CD4-positive, alpha-beta T cell (primary cell): ENCODE data around the gene RSPRY1. TPM values are rescaled to one million over a fixed set of nuclear protein-coding genes. Genes with fewer than 3 reads are reported as not detected.

ENCODE experiments used
- ATAC-seq: fragments of 200-7000 bp; cut with Tn5 transposase; one replicate; pipeline ENCODE4 v1.10.0; 2022; ENCODE audit warnings: mild to moderate bottlenecking; ENCODE audit not compliant: poor library complexity
- CTCF ChIA-PET: fragments of 350-600 bp; sonication (Branson Sonifier 250); formaldehyde crosslinking; loops from one replicate; lab custom pipeline; 2021; ENCODE audit warnings: antibody characterized with exemption, inconsistent platforms; lab: Charles Lee
- POLR2A ChIA-PET: fragments of 350-600 bp; sonication (Branson Sonifier 250); formaldehyde crosslinking; loops from one replicate; lab custom pipeline; 2021; ENCODE audit warnings: antibody characterized with exemption, inconsistent platforms; lab: Charles Lee
- DNase-seq, 14 experiments: peaks; one replicate each; pipeline ENCODE4 v3.0.0-alpha.2; 2013 to 2020; ENCODE audit warnings: mixed read lengths in 2 of 14
- H3K27ac ChIP-seq, 2 donors: one replicate each; pipeline versions ENCODE4 v1.5.1 to v1.7.0; 2013; ENCODE audit warnings: low read length in 2 of 2, low read depth in 1 of 2, mild to moderate bottlenecking in 1 of 2
- H3K27me3 ChIP-seq, 2 experiments: 1 replicate in 1 of 2; 2 replicates in 1 of 2; pipeline versions ENCODE4 v1.6.1 to v1.7.0; 2013; ENCODE audit warnings: low read length in 2 of 2, control low read depth in 1 of 2, mild to moderate bottlenecking in 1 of 2, moderate library complexity in 1 of 2; ENCODE audit not compliant: insufficient read depth in 2 of 2, control insufficient read depth in 1 of 2
- H3K36me3 ChIP-seq: one replicate; pipeline ENCODE4 v1.6.1; 2013; ENCODE audit warnings: low read length, control low read depth; ENCODE audit not compliant: insufficient read depth
- H3K4me1 ChIP-seq: one replicate; pipeline ENCODE4 v1.6.1; 2013; ENCODE audit warnings: low read length, control low read depth; ENCODE audit not compliant: insufficient read depth
- H3K4me3 ChIP-seq: one replicate; pipeline ENCODE4 v1.5.1; 2013; ENCODE audit warnings: mild to moderate bottlenecking, low read length, moderate library complexity
- H3K9me3 ChIP-seq, 2 experiments: 1 replicate in 1 of 2; 2 replicates in 1 of 2; pipeline versions ENCODE4 v1.6.1 to v1.7.0; 2013; ENCODE audit warnings: low read length in 2 of 2, mild to moderate bottlenecking in 2 of 2, control low read depth in 1 of 2, moderate library complexity in 1 of 2; ENCODE audit not compliant: control insufficient read depth in 1 of 2, insufficient read depth in 1 of 2
- H3K27ac Mint-ChIP-seq: one replicate; pipeline ENCODE4 v1.8.0; 2020; ENCODE audit warnings: mixed read lengths
- H3K27me3 Mint-ChIP-seq: one replicate; pipeline ENCODE4 v1.8.0; 2021; ENCODE audit warnings: mixed read lengths
- H3K36me3 Mint-ChIP-seq: one replicate; pipeline ENCODE4 v1.8.0; 2021; ENCODE audit warnings: low read depth, mixed read lengths
- H3K4me1 Mint-ChIP-seq: one replicate; pipeline ENCODE4 v1.8.0; 2021; ENCODE audit warnings: low read depth, mixed read lengths
- H3K4me3 Mint-ChIP-seq: one replicate; pipeline ENCODE4 v1.8.0; 2020; ENCODE audit warnings: mild to moderate bottlenecking, mixed read lengths
- H3K9me3 Mint-ChIP-seq: one replicate; pipeline ENCODE4 v1.8.0; 2020; ENCODE audit warnings: mixed read lengths
- CTCF ChIP-seq: fragments of 200-600 bp; IDR thresholded peaks from one replicate; pipeline ENCODE4 v1.8.0; 2022; ENCODE audit warnings: antibody characterized with exemption, mild to moderate bottlenecking
- intact Hi-C, 2 experiments: fragments of 100-400 bp; cut with DNase I in 1 of 2; cut with micrococcal nuclease in 1 of 2; formaldehyde crosslinking; loops; one replicate each; pipeline versions ENCODE4 v1.15.1 to v1.9.0; 2023 to 2025; cut with DNase I, micrococcal nuclease
- total RNA-seq, 174 experiments: library from RNA in 2 of 174; stranded (reverse) in 2 of 174; gene quantifications; one replicate each; pipeline ENCODE4 v1.2.3 and lab custom pipeline; 2021 to 2026

RSPRY1 gene
- total RNA-seq, 2 experiments from 2014 or later, result 19.9 to 21.3 TPM

- peaks cover 63% of the 10 kb centered on the region for H3K4me1 ChIP-seq
- peaks cover 61% of the 10 kb centered on the region for H3K4me1 Mint-ChIP-seq
Measured at GRCh38 chr16:57264950-57265371, 78.8 kb downstream of the RSPRY1 start.

GRCh38 chr16:57265850-57266530 is 79.9 kb downstream of the RSPRY1 start:
- no peak for TF ChIP-seq CTCF
- Mint-ChIP-seq H3K27me3 (no peaks in the 10 kb centered on the region), H3K9me3 (no peaks in the 10 kb centered on the region), H3K4me1 (peaks cover 53% of the 10 kb centered on the region), H3K27ac (peak overlapping the region; percentile 97), H3K4me3 (peak overlapping the region; percentile 43), H3K36me3 (no peaks in the 10 kb centered on the region)
- ATAC-seq, result no peak
- H3K36me3 ChIP-seq, result no peaks in the 10 kb centered on the region
- ChIA-PET CTCF (interaction anchor here (1.5 kb wide), 1 partner anchor 21 kb away, joined by 5 read pairs; the partner anchor contains the start of gene ARL2BP), POLR2A (interaction anchor here (0.6 to 4.2 kb wide), 8 partner anchors 14 to 265 kb away, joined by 3 to 25 read pairs (median 4); partner anchors contain the start of genes ARL2BP and PLLP)
- H3K27me3 ChIP-seq, result no peaks in the 10 kb centered on the region
- DNase-seq, result no peak
- H3K27ac ChIP-seq, result peak overlapping the region in 1 of 2 donors; percentile 57
- H3K9me3 ChIP-seq, result no peaks in the 10 kb centered on the region
- no peak overlapping the region for H3K4me3 ChIP-seq
- intact Hi-C loops, result loop anchor here (1.0 to 10.0 kb wide), 7 partner anchors 11 to 531 kb away; partner anchors contain the start of genes ARL2BP (in 1 of the 2), NUP93 (in 1 of the 2), PLLP (in 1 of the 2) and PSME3IP1 (in 1 of the 2)
- peaks cover 55% of the 10 kb centered on the region for H3K4me1 ChIP-seq

More at GRCh38 chr16:57264950-57265371, 78.8 kb downstream of the RSPRY1 start:
- H3K27me3 ChIP-seq, result no peaks in the 10 kb centered on the region
- H3K4me3 ChIP-seq, result no peak overlapping the region
- DNase-seq (peak in 2 of 14 experiments; percentile 23 to 47), ATAC-seq (no peak)
- H3K27me3 Mint-ChIP-seq, result no peaks in the 10 kb centered on the region
- no peaks in the 10 kb centered on the region for H3K9me3 ChIP-seq
- H3K36me3 Mint-ChIP-seq, result peaks cover 5% of the 10 kb centered on the region
- no peaks in the 10 kb centered on the region for H3K9me3 Mint-ChIP-seq
- no peak for TF ChIP-seq CTCF
- no peaks in the 10 kb centered on the region for H3K36me3 ChIP-seq
- ChIA-PET CTCF (no interaction called here), POLR2A (interaction anchor here (1.2 kb wide), 1 partner anchor 19 kb away, joined by 4 read pairs; no protein-coding TSS in a partner anchor)
- intact Hi-C loops, result loop anchor here in 1 of 2 experiments (10.0 kb wide), 1 partner anchor 530 kb away; the partner anchor contains the start of gene NUP93
- H3K4me3 Mint-ChIP-seq, result peak overlapping the region; percentile 12
- peak overlapping the region in 1 of 2 donors; percentile 57 for H3K27ac ChIP-seq
- peak overlapping the region; percentile 97 for H3K27ac Mint-ChIP-seq

- intact Hi-C loops, result loop anchor here (1.0 to 10.0 kb wide), 7 partner anchors 11 to 532 kb away; partner anchors contain the start of genes ARL2BP (in 1 of the 2), NUP93 (in 1 of the 2), PLLP (in 1 of the 2) and PSME3IP1 (in 1 of the 2)
- no peaks in the 10 kb centered on the region for H3K9me3 Mint-ChIP-seq
Measured at GRCh38 chr16:57266531-57267260, 80.6 kb downstream of the RSPRY1 start.

More at GRCh38 chr16:57266531-57267260, 80.6 kb downstream of the RSPRY1 start:
- Mint-ChIP-seq H3K36me3 (no peaks in the 10 kb centered on the region), H3K4me1 (peaks cover 53% of the 10 kb centered on the region), H3K4me3 (peak overlapping the region; percentile 43), H3K27me3 (no peaks in the 10 kb centered on the region), H3K27ac (peak overlapping the region; percentile 97)
- Histone ChIP-seq H3K27ac (peak overlapping the region in 1 of 2 donors; percentile 57), H3K4me1 (peaks cover 55% of the 10 kb centered on the region), H3K36me3 (no peaks in the 10 kb centered on the region), H3K27me3 (no peaks in the 10 kb centered on the region), H3K9me3 (no peaks in the 10 kb centered on the region), H3K4me3 (no peak overlapping the region)
- peak; percentile 87 for ATAC-seq
- CTCF ChIA-PET, result interaction anchor here (0.8 to 1.5 kb wide), 2 partner anchors 11 to 22 kb away, joined by 5 to 8 read pairs; partner anchors contain the start of gene ARL2BP
- TF ChIP-seq CTCF, result no peak
- POLR2A ChIA-PET, result interaction anchor here (0.6 to 4.2 kb wide), 10 partner anchors 11 to 264 kb away, joined by 3 to 25 read pairs (median 4); partner anchors contain the start of genes ARL2BP, PLLP and POLR2C
- peak; percentile 32 to 78 (median 54) for DNase-seq
